AG10803 (cell line): ENCODE data around the gene SHOX.
A peak's percentile ranks its signal among the peaks of the same experiment; 100 is the strongest.
"Not testable (repeated sequence)": the region's sequence is repeated elsewhere in the genome, so short reads cannot be mapped to it uniquely, and the experiment has no call there.

Experiments used
- DNase-seq: peaks from one replicate; pipeline ENCODE4 v3.0.0; 2010; ENCODE audit warnings: low read depth
- H3K4me3 ChIP-seq: 2 replicates; pipeline ENCODE4 v1.5.1; 2011; ENCODE audit warnings: mild to moderate bottlenecking, low read length, control low read depth
- CTCF ChIP-seq: conservative IDR thresholded peaks from 2 replicates; pipeline ENCODE4 v1.5.1; 2011; ENCODE audit warnings: mild to moderate bottlenecking, low read length, control low read depth, inconsistent platforms

The SHOX gene

GRCh38 chrX:618761-619450, 11.7 kb upstream of the SHOX start:
- DNase-seq: no peak
- no peak for TF ChIP-seq CTCF
- H3K4me3 ChIP-seq: no peak overlapping the region

- H3K4me3 ChIP-seq: no peak overlapping the region
- no peak for DNase-seq
- TF ChIP-seq CTCF: no peak
Observed at GRCh38 chrX:619451-619811, 11.2 kb upstream of the SHOX start.

- TF ChIP-seq CTCF: no peak
- H3K4me3 ChIP-seq: no peak overlapping the region
- no peak for DNase-seq
Observed at GRCh38 chrX:619812-620531, 10.6 kb upstream of the SHOX start.

- H3K4me3 ChIP-seq: no peak overlapping the region
- DNase-seq: no peak
- TF ChIP-seq CTCF: no peak
Observed at GRCh38 chrX:621705-622503, 8.7 kb upstream of the SHOX start.

GRCh38 chrX:622802-623201, 7.8 kb upstream of the SHOX start:
- DNase-seq, H3K4me3 ChIP-seq: not testable (repeated sequence)

GRCh38 chrX:623268-623598, 7.4 kb upstream of the SHOX start:
- H3K4me3 ChIP-seq: no peak overlapping the region
- no peak for DNase-seq
- TF ChIP-seq CTCF: no peak

- no peak for TF ChIP-seq CTCF
- peak overlapping the region; percentile 12 for H3K4me3 ChIP-seq
- DNase-seq: peak; percentile 25
Observed at GRCh38 chrX:623599-624315, 6.8 kb upstream of the SHOX start.
